CD4-positive, alpha-beta T cell treated with Interleukin-4 for 4 hours (primary cell): Measurements from ENCODE around the gene STAT1.

ENCODE experiments used
- DNase-seq: peaks from one replicate; pipeline ENCODE4 v3.0.0-alpha.2; 2020

Gene STAT1

DNA sequence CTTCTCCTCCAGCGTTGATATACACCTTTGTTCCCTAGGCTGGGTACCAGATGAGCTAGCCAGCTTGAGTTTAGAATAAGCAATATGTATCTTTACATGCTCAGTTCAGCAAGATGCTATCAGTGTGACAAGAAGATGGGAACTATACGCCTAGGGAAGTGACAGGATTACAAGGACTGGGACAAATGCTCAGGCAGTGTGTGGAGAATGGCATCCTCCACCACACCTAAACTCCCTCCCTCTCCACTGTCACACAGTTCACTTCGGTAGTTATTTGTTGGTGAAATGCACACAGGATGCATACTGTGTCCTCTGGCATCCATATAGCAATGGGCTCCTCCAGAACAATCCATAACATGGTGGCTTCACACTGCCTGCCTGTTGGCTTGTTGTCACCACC lies 7.7 kb downstream of the STAT1 start:
- DNase-seq, result no peak

DNA sequence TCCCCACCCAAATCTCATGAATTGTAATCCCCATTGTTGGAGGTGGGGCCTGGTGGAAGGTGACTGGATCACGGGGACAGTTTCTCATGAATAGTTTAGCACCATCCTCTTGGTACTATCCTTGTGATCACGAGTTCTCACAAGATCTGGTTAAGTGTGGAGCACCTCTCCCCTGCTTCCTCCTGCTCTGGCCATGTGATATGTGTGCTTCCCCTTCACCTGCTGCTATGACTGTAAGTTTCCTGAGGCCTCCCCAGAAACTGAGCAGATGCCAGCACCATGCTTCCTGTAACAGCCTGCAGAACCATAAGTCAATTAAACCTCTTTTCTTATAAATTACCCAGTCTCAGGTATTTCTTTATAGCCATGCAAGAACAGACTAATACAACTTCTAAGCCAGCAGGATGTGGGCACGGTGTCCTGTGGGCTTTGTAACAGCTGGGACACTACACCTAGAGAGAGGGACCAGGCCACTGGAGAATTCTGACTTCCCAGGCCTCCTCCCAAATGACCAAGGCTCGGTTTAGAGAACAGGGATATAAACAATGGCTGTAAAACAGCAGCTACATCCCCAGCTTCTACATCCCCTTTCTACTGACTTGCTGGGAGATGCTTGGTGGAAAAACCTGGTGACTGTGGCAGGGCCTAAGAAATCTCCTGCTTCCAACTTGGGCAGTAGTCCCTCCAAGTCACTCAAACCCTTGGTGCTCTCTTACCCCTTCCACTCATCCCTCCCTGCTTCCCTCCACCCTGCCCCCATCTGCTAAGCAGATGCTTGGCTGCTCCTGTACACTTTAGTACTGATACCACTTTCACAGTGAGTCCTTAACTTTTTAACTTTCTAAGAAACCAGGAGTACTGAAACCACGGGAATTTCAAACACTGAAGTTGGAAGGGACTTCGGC lies 10.3 kb downstream of the STAT1 start:
- no peak for DNase-seq

DNA sequence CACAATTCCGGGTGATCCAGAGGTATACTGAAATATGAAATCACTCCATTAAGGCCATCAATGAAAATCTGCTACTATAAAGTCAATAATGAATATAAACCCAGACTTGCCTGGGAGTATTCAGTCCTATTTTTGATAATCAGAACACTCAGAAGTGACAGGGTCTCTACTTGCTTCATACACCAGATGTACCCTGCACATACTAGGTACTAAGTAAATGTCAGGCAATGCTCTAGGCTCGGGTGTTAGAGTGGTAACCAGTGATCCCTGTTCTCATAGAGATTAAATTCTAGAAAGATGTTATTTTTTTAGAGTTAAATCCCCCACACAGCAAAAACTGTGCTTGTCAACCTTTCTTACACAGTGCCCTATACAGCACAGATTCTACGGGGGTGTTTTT lies 12.3 kb downstream of the STAT1 start:
- DNase-seq, result no peak

DNA sequence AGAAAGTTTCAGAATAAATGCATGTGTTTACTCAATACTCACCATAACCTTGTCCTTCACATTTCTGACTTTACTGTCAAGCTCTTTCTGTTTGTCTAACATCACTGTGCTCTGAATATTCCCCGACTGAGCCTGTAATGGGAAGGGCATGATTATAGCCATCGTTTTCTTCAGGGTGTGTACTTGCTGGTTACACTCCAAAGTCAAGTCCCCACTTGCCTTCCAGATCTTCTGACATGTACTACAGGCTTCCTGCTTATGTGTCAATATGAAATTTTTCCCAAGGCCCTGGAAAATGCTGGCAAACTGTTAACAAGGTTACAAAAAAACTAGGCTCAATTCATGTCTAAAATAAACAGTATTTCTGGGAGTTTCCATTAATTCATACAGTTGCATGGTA lies 12.9 kb downstream of the STAT1 start:
- DNase-seq, result no peak

DNA sequence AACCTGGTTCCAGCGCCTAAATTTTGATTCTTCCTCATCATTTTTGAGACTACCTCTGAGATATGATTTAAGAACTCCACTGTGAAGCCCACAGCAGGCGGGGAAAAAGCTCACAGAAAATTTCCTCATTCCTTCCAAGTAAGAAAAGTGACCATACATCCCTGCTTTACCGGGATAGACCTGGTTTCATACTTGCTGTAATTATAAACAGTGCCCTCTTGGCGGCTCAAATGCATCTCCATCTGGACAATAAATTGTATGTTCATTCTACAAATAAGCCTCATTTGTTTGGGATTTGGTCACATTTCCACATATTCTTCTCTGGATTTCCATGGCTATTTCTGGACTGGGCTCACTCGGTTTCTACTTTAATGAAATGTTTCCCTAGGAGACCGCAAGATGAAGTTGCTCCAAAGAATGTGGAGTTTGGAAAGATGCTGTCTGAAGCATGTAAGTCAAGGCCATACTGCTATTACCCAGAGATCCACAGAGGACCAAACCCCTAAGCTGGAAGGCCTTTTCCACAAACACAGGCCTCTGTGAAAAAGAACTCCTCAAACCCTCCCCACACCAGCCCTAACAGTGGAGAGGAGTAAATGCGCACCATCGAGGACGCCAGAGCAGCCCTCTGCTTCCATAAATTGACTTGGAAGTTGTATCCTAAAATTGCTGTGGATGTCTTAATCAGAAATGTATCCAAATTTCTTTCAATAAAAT lies 13.9 kb downstream of the STAT1 start:
- no peak for DNase-seq

DNA sequence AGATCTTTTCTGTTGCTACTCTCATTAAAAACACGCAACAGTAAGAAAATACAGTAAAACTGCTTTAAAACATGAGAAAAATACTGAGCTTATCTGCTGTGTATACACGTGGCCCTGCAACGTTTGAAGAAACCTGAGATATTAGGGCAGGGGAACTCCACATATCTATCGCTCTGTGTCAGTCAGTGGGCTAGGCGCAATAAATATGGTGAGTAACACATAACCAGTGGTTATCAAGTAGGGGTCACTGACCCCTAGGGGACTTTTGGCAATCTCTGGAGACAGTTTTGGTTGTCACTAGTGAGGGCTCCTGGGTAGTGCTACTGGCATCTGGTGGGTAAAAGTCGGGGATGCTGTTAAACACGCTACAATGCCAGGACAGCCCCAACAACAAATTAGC lies 14.9 kb downstream of the STAT1 start:
- peak; percentile 33 for DNase-seq

DNA sequence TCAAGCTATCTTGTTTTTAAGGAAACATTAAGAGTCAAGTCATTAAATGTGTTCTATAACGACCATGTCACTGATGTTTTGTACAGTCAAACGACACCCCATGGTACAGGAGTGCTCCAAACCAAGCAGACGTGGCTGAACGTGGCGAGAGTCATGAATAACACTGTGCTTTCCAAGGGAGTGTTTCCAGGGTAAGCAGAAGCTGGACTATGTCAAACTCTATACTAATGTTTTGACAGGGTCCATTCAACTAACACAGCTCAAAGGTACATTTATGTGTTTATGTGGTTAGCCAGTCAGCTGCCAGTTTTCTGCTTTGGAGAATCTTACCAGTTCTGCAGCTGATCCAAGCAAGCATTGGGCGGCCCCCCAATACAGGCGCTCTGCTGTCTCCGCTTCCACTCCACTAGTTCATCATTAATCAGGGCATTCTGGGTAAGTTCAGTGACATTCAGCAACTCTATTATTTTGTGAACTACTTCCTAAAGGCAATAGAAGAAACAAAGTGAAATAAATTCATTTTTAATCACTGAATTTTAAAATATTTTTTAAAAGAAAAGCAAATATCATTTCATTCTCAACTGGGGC lies 16.4 kb downstream of the STAT1 start:
- DNase-seq, result no peak

DNA sequence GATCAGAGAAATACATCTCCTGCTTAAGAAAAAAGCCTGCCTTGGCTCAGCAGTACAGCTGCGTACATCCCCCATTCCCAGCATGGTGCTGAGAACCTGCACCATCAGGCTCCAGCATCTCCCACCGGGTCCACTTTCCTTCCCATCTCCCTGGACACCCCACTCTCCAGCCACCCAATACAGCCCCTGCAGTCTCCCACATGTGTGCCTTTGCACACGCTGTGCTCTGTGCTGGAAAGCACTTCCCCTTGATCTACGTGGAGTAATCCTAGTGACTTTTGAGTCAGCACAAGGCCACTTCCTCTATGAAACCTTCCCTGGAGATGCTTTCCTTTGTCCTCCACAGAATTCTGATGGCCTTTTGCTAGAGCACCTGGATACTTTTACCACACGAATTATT lies 17.0 kb downstream of the STAT1 start:
- no peak for DNase-seq

DNA sequence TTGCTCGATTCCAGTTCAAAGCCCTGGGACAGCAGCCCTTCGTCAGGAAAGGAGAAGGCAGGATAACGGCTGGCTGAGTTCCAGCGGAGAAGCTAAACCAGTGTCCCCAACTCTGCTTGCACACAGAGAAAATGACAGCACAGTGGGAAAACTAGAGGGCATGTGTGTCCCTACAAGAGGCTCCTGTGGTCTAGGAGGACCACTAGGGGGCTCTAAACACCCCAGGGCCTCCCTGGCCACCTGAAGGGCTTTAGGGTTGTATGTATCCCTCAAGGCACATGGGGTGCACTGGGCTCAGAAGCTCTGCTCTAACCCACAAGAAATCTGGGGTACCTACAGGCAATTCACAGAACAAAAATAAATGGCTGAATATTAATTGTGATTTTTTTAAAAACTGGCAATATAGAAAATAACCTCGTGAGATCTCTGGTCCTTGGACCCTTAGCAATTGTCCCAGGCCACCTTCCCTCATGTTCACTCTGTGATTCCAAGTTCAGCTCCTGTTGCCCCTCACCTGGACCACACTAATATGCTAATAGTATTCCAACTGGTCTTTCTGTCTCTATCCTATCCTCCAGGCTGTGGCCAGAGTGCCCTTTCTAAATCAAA lies 17.5 kb downstream of the STAT1 start:
- peak; percentile 51 for DNase-seq

DNA sequence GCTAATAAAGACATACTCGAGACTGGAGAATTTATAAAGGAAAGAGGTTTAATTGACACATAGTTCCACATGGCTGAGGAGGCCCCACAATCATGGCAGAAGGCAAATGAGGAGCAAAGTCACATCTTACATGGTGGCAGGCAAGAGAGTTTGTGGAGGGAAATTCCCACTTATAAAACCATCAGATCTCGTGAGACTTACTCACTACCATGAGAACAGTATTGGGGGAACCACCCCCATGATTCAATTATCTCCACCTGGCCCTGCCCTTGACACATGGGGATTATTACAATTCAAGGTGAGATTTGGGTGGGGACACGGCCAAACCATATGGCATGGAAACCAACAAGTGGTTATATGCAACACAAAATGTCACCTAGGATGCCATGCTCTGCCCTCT lies 18.7 kb downstream of the STAT1 start:
- peak; percentile 15 for DNase-seq

DNA sequence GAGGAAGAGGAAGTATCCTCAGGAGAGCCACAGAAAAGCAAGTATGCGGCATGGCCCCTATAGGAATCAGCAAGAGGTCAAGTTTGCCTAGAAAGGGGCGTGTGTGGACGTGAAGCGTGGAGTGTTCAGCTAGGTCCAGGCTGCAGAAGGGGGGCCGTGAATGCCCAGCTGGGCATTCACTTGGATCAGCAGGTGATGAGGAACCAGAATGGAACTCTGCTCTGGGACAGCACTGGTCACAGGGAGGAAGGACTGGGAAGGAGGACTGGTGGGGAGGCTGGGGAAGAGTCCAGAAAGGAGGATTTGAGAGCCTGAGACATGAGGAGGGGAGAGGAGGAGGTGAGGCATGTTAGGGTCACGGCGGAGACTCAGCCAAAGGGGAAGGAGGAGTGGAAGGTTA lies 19.8 kb downstream of the STAT1 start:
- DNase-seq, result no peak

DNA sequence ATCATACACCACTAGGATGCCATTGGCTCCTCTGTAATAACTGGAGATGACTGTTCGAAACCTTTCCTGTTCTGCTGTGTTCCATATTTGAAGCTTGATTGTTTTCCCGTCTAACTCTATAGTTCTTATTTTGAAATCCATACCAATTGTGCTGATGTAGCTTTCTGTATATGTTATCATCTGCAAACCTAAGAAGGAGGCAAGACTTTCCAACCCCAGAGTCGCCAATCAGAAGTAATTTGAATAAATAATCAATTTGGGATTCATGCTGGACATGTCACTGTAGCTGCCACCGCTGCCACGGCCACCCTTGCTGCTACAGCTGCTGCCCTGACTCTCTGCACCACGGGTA lies 20.7 kb downstream of the STAT1 start:
- no peak for DNase-seq

DNA sequence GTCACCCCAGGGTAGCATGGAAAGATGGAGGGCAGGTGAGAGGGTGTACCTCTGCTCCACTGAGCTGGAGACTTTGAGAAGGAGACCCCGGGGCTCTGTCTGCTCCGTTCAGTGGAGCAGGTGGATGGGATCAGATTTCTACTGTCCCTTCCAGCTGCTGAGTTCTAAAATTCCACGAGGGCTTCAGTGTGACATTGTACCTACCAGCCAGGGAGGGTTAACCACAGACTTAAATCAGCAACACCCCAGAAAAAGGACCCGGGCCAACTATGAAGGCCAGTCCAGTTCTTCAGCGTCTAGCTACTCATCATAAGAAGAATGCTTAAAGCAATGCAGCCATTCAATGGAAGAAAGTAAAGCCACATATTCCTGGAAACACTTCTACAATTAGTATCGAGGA lies 23.8 kb downstream of the STAT1 start:
- DNase-seq, result no peak

DNA sequence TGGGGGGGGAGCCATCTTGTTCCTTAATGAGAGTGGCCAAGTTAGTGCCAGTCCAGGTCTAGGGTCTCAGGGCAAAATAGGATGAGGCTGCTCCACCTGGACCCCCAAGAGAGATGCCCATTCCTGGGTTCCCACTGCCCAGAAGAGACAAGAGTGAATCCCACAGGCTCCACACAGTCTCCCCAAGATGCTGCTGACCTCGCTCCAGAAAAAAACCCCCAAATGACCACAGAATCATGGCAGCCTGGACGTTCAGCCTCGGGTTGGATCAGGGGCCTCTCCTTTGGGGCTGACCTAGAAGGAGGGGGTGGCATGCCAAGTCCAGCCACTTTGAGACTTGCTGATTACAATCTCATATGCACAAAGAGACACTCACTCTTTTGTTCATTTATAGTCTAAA lies 25.1 kb downstream of the STAT1 start:
- DNase-seq, result no peak

DNA sequence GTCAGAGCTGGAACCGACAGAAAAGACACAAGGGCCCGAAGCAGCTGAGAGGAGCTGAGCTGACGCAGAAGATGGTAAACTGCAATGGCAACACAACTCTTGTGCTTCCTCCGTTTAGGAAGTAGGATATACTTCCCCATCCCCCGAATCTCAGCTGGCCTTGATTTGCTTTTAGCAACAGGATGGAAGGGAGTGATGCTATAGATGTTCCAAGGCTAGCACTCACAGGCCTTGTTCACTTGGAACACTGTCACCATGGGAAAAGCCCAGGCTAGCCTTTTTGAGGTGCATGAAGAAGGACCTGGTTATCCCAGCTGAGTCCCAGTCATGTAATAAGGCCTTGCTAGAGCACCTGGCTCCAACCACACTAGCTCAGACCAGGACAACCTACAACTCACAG lies 26.0 kb downstream of the STAT1 start:
- DNase-seq, result no peak

DNA sequence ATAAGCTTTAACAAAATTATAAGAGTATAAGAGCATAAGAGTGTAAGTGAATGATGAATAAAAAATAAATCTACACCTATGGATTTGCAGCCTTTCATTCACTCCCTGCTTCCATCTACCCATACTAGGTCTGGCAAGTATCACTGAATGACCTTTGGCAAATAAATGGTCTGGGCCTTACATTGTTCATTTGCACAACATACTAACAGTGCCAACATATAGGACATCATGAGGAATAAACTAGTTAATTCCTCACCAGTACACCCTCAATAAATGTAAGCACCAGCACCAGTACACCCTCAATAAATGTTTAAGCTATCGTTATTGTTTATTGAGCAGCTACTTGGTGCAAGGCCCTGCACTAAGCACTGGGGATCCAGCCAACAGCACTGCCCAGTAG lies 26.9 kb downstream of the STAT1 start:
- DNase-seq, result no peak

DNA sequence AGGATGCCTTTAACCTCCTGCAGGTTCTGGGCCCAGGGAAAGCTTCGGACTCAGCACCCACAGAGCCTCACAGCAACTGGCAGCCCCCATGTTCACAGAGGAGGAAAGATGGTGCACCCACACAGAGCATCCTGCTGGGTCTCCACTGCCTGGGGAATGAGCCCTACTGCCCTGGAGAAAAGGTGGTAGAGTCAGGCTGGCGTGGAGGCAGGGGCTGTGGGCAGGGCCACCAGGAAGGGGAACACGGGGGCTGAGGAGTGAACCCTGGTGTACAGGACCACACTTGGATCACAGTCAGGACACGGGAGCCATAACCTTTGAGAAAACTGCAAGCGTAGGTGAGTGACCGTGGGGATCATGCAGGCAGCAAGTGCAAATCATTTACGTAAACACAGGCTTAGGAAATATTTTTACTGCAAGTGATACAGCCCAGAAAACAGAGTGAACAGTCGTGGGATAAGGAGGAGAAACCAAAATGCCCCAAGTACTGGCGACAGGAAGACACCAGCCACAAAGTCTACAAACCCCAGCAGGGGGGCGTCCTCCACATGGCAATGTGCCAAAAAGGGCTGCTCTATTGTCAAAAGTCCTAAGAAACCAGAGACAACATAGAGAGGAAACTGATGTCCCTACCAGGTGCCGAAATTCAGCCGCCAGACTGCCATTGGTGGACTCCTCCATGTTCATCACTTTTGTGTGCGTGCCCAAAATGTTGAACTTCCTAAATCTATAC lies 27.6 kb downstream of the STAT1 start:
- DNase-seq, result no peak

DNA sequence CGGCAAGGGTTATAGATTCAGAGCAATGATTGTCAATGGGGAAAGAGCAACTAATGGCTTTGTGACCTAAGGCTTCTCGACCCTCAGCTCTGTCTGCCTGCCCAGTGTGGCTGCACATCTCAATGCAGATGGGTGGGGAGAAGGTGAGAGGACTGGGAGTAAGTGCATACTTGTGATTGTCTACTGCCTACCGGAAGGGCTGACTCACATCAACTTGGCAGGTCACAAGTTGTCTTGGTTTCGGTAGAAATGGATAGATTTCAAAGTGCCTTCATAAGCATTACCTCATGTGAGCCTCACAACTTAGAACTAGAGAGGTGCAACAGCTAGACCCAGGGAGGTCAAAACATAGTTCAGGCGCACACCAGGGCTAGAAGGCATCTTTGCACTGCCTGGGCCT lies 29.4 kb downstream of the STAT1 start:
- DNase-seq, result peak; percentile 51

DNA sequence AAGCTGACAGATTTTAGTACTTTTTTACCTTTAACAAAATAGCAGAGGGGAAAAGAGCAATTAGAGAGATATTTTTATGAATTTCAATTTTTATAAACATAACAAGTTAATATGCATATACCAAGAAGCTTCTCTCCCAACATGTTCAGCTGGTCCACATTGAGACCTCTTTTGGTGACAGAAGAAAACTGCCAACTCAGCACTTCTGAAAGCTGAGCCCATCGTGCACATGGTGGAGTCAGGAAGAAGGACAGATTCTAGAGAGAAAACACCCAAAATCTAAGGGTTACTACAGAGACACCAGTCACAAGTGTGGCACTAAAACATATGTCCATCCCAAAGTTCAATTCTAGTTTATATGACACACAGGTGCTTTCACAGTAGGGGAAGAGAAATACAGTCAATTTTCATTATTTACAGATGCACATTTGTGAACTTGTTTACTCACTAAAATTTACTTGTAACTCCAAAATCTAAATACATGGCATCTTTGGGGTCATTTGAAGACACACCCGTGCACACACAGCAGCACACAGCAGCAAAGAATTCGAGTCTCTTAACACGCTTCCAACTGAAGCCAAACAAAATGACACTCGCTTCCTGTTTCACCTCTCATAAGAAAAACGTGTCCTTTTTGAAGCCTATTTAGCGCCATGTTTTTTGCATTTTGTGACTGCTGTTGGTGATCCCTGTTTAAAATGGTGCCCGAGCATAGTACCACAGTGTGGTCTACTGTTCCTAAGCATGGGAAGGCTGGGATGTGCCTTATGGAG lies 31.5 kb downstream of the STAT1 start:
- no peak for DNase-seq

DNA sequence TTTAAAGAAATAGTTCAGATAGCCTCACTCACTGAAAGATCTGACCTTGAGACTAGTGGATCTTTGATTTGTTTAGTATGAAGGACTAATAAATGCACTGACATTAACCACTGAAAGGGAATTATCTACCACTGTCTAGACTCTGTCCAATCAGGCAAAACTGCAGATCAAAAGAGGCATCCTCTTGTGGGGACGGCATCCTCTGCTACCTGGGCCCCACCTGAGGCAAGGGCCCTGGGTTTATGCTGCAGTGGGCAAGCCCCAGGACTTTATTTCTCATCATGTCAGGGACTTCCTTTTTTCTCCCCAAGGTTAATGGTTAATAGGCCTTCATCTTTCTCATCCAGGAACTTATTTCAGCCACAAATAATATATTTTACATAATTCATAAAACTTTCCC lies 32.2 kb downstream of the STAT1 start:
- DNase-seq, result no peak

DNA sequence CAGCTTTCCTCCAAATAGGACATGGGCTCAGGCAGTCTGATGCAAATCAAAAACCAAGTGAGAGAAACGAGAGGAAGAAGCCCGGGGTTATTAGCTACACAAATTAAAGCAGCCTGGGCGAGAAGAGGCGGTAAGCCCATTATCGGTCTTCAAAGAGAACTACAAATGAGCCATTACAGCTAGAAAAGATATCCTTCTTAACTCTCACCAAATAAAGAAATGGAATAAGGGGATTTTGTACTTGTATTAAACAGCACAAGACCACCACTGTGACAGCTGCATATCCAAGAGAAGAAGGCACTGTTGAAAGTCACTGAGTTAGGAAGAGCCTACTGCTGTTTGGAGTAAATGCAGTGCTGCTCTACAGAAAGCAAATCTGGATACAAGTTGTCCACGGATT lies 32.6 kb downstream of the STAT1 start:
- no peak for DNase-seq

DNA sequence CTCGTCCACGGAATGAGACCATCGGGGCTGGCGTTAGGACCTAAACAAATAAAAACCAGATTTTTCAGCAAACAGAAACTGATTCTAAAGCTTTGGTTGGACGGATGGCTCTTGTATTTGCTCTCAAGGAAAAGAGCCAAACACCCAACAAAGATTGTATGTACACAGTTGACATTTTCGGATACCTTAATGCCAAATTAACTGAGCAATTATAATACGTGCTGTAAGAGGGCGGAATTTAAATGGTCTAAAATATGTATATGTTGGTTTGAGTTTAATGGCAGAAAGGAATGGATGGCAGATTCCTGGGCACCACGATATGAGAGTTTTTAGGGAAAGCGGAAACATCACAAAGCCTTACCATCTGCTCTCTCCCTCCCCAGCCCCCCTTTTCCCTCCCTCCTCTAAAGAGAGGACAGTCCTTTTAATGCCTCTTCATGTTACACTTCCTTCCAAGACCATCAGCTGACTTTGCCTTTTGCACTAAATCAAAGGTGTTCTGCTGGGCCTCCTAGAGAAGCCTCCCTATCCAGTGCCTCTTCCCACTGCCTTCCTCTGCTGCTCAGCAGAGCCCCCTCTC lies 33.3 kb downstream of the STAT1 start:
- no peak for DNase-seq
